Liver (tissue), 9 donors: Measurements from ENCODE around the gene MTA2. TPM values are rescaled to one million over a fixed set of nuclear protein-coding genes. Genes with fewer than 3 reads are reported as not detected.
A peak's percentile ranks its signal among the peaks of the same experiment; 100 is the strongest.

Experiments
- DNase-seq: peaks from one replicate; pipeline ENCODE4 v3.0.0-alpha.2; 2017; ENCODE audit warnings: low spot score
- H3K27ac ChIP-seq, 2 donors: one replicate each; pipeline ENCODE4 v1.7.0; 2013; ENCODE audit warnings: inconsistent platforms in 2 of 2, low read length in 2 of 2, control low read depth in 1 of 2, low read depth in 1 of 2, mild to moderate bottlenecking in 1 of 2
- H3K27me3 ChIP-seq, 4 donors: one replicate each; pipeline versions ENCODE4 v1.6.1 to v1.7.0; 2013; ENCODE audit warnings: low read length in 3 of 4, inconsistent platforms in 1 of 4, mild to moderate bottlenecking in 1 of 4, moderate library complexity in 1 of 4; ENCODE audit not compliant: control insufficient read depth in 4 of 4, insufficient read depth in 4 of 4
- H3K36me3 ChIP-seq, 4 donors: one replicate each; pipeline versions ENCODE4 v1.6.1 to v1.7.0; 2013; ENCODE audit warnings: low read length in 3 of 4, mild to moderate bottlenecking in 3 of 4, low read depth in 1 of 4, moderate library complexity in 1 of 4; ENCODE audit not compliant: control insufficient read depth in 4 of 4, insufficient read depth in 3 of 4
- H3K4me1 ChIP-seq, 4 donors: one replicate each; pipeline versions ENCODE4 v1.6.1 to v1.7.0; 2013; ENCODE audit warnings: low read length in 3 of 4, mild to moderate bottlenecking in 3 of 4, moderate library complexity in 1 of 4; ENCODE audit not compliant: control insufficient read depth in 4 of 4, insufficient read depth in 4 of 4
- H3K4me3 ChIP-seq, 3 donors: one replicate each; pipeline versions ENCODE4 v1.6.1 to v1.7.0; 2013; ENCODE audit warnings: low read length in 3 of 3, control low read depth in 1 of 3, low read depth in 1 of 3, mild to moderate bottlenecking in 1 of 3
- H3K9ac ChIP-seq, 2 donors: one replicate each; pipeline ENCODE4 v1.7.0; 2013; ENCODE audit warnings: low read length in 2 of 2, mild to moderate bottlenecking in 2 of 2, moderate library complexity in 2 of 2, control low read depth in 1 of 2, low read depth in 1 of 2
- H3K9me3 ChIP-seq, 4 donors: one replicate each; pipeline versions ENCODE4 v1.6.1 to v1.7.0; 2013; ENCODE audit warnings: low read length in 3 of 4; ENCODE audit not compliant: control insufficient read depth in 4 of 4
- EGR1 ChIP-seq, 2 donors: IDR thresholded peaks; 2 replicates each; pipeline ENCODE4 v1.6.1; 2016 to 2018; ENCODE audit warnings: antibody characterized with exemption in 2 of 2, low read depth in 2 of 2
- FOXA1 ChIP-seq: IDR thresholded peaks from 2 replicates; pipeline ENCODE4 v1.6.1; 2016; ENCODE audit warnings: antibody characterized with exemption
- FOXA2 ChIP-seq: IDR thresholded peaks from 2 replicates; pipeline ENCODE4 v1.6.1; 2016; ENCODE audit warnings: antibody characterized with exemption
- GABPA ChIP-seq, 2 donors: IDR thresholded peaks in 1 of 2; conservative IDR thresholded peaks in 1 of 2; 2 replicates each; pipeline ENCODE4 v1.6.1; 2016; ENCODE audit warnings: antibody characterized with exemption in 2 of 2, mild to moderate bottlenecking in 1 of 2, moderate library complexity in 1 of 2
- HNF4A ChIP-seq, 2 donors: conservative IDR thresholded peaks; 2 replicates each; pipeline ENCODE4 v1.6.1; 2016; ENCODE audit warnings: antibody characterized with exemption in 2 of 2, mild to moderate bottlenecking in 2 of 2
- HNF4G ChIP-seq: IDR thresholded peaks from 2 replicates; pipeline ENCODE4 v1.6.1; 2016; ENCODE audit warnings: antibody characterized with exemption
- JUND ChIP-seq, 2 donors: IDR thresholded peaks; 2 replicates each; pipeline ENCODE4 v1.6.1; 2016; ENCODE audit warnings: antibody characterized with exemption in 2 of 2
- NR2F2 ChIP-seq: IDR thresholded peaks from 2 replicates; pipeline ENCODE4 v1.6.1; 2016; ENCODE audit warnings: antibody characterized with exemption
- RAD21 ChIP-seq, 2 donors: IDR thresholded peaks; 2 replicates each; pipeline ENCODE4 v1.6.1; 2016; ENCODE audit warnings: antibody characterized with exemption in 2 of 2, mild to moderate bottlenecking in 2 of 2
- RXRA ChIP-seq, 2 donors: IDR thresholded peaks; 2 replicates each; pipeline ENCODE4 v1.6.1; 2017 to 2018; ENCODE audit warnings: antibody characterized with exemption in 2 of 2, mild to moderate bottlenecking in 1 of 2
- SP1 ChIP-seq: IDR thresholded peaks from 2 replicates; pipeline ENCODE4 v1.6.1; 2018; ENCODE audit warnings: antibody characterized with exemption, mild to moderate bottlenecking
- TAF1 ChIP-seq: conservative IDR thresholded peaks from 2 replicates; pipeline ENCODE4 v1.6.1; 2016; ENCODE audit warnings: antibody characterized with exemption, mild to moderate bottlenecking
- YY1 ChIP-seq: IDR thresholded peaks from 2 replicates; pipeline ENCODE4 v1.6.1; 2016; ENCODE audit warnings: antibody characterized with exemption, mild to moderate bottlenecking
- whole genome bisulfite sequencing: extraction: QIAGEN DNeasy Blood & Tissue Kit; methylation state at CpG from one replicate; pipeline ENCODE4 v1.1.7; 2013; 5-methylcytosine and 5-hydroxymethylcytosine counted together
- polyA plus RNA-seq, 2 donors: library from polyadenylated mRNA; stranded (reverse) in 1 of 2; unstranded in 1 of 2; fragments of 200-250 nt in 1 of 2; fragments of >200 nt in 1 of 2; fragmentation: Nextera tagmentation in 1 of 2; extraction: Ambion mirVana in 1 of 2; gene quantifications; one replicate each; pipeline versions ENCODE4 v1.2.1 to v1.2.3, GENCODE V29; 2013 to 2015
- total RNA-seq, 2 donors: library from RNA; depleted of rRNA; stranded (reverse); fragments of >200 nt; gene quantifications; one replicate each; pipeline ENCODE4 v1.2.3, GENCODE V29; 2014
- TF ChIP-seq, protein P1 (sequence below): IDR thresholded peaks from 2 replicates; pipeline ENCODE4 v1.6.1; 2016; ENCODE audit warnings: antibody characterized with exemption, mild to moderate bottlenecking
- TF ChIP-seq, protein P2 (sequence below): IDR thresholded peaks from 2 replicates; pipeline ENCODE4 v1.6.1; 2016; ENCODE audit warnings: antibody characterized with exemption
- TF ChIP-seq, protein P3 (sequence below): fragments of 150-350 bp; IDR thresholded peaks from 2 replicates; pipeline ENCODE4 v1.5.1; 2017; ENCODE audit warnings: improper control_type of control experiment, low read depth, low read length; ENCODE audit not compliant: missing input control
- TF ChIP-seq, protein P4 (sequence below): IDR thresholded peaks from 2 replicates; pipeline ENCODE4 v1.6.1; 2016; ENCODE audit warnings: antibody characterized with exemption
- TF ChIP-seq, protein P5 (sequence below): IDR thresholded peaks from 2 replicates; pipeline ENCODE4 v1.6.1; 2016; ENCODE audit warnings: antibody characterized with exemption
- donor health status: healthy.
- donor health status: healthy.
- donor health status: healthy.
- donor health status: healthy.
- donor health status: healthy.

The MTA2 gene
- total and polyA plus RNA-seq, 4 donors: 4.4 to 55.3 (median 32.3) TPM

DNA sequence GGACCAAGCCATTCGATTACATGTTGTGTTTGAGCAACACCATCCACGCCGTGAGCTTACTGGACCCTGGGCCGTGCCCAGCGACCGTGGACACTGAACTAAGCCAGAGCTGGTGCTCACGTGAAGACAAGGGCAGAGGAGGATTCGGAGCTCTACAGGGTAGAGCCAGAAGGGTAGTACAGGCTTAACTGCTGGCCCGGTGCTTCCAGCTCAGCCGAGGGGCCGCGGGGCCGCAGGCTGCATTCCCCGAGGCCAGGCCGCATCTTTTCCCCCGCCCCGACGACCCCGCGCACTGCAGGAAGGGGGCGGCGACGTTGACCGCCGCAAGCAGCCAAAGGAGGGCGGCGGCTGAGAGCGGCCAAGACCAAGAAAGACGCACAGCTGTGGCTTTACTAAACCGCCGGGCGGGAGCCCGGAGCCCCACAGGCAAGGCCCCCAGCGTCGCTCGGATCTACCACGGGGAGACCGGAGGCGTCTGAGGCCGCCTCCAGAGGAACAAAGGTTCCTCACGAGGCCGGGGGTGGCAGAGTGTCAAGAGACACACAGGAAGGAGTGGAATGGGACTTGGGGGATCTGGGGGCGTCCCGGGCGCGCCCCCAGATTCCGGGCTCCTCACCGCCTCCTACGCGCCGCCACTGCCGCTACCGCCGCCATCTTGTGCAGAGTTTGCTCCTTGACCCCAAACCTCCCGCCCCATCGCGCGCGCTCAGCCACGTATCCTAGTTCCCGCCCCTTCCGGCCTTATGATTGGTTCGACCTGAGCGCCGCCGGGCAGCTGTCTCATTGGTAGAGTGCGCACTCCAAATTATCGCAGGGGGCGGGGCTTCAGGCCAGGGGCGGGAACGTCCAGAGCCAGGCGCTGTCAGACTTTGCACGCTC is 44.5 kb upstream of the MTA2 start, which contains the start of gene GANAB:
GANAB (minus strand) TSS at position 668 of the 879 bp plus-strand sequence; CDS start at position 654, 14 bp downstream.
- Histone ChIP-seq H3K27ac (peak within 1 kb of the TSS; percentile 96 to 97), H3K9ac (peak within 1 kb of the TSS; percentile 80 to 89), H3K27me3 (no peaks in the 10 kb centered on the region), H3K4me3 (peak within 1 kb of the TSS; percentile 88 to 95 (median 95)), H3K9me3 (no peaks in the 10 kb centered on the region), H3K36me3 (peaks cover 0 to 14% (median 7%) of the 10 kb centered on the region in 4 donors), H3K4me1 (peaks cover 4 to 31% (median 25%) of the 10 kb centered on the region in 4 donors)
- peak; percentile 99 for DNase-seq
- under 1% methylated on average over 73 of the region's 73 CpGs for WGBS
- TF ChIP-seq, protein P1, sequence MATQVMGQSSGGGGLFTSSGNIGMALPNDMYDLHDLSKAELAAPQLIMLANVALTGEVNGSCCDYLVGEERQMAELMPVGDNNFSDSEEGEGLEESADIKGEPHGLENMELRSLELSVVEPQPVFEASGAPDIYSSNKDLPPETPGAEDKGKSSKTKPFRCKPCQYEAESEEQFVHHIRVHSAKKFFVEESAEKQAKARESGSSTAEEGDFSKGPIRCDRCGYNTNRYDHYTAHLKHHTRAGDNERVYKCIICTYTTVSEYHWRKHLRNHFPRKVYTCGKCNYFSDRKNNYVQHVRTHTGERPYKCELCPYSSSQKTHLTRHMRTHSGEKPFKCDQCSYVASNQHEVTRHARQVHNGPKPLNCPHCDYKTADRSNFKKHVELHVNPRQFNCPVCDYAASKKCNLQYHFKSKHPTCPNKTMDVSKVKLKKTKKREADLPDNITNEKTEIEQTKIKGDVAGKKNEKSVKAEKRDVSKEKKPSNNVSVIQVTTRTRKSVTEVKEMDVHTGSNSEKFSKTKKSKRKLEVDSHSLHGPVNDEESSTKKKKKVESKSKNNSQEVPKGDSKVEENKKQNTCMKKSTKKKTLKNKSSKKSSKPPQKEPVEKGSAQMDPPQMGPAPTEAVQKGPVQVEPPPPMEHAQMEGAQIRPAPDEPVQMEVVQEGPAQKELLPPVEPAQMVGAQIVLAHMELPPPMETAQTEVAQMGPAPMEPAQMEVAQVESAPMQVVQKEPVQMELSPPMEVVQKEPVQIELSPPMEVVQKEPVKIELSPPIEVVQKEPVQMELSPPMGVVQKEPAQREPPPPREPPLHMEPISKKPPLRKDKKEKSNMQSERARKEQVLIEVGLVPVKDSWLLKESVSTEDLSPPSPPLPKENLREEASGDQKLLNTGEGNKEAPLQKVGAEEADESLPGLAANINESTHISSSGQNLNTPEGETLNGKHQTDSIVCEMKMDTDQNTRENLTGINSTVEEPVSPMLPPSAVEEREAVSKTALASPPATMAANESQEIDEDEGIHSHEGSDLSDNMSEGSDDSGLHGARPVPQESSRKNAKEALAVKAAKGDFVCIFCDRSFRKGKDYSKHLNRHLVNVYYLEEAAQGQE: peak; percentile 19
- TF ChIP-seq NR2F2 (peak; percentile 75), FOXA1 (no peak), JUND (IDR thresholded peaks at IDR 0.05) (no peak), RXRA (IDR thresholded peaks at IDR 0.05) (peak in 1 of 2 donors; percentile 37), TAF1 (peak; percentile 50), FOXA2 (no peak), SP1 (peak; percentile 74), HNF4G (no peak), EGR1 (IDR thresholded peaks at IDR 0.05; ENCODE audit: low read depth in 2 of 2) (no peak), HNF4A (conservative IDR thresholded peaks at IDR 0.05) (peak; percentile 71 to 87), RAD21 (IDR thresholded peaks at IDR 0.05) (peak; percentile 8 to 48), GABPA (IDR thresholded peaks at IDR 0.05 in 1 of 2, conservative IDR thresholded peaks at IDR 0.05 in 1 of 2) (peak; percentile 45 to 90), YY1 (peak; percentile 99)
- TF ChIP-seq, protein P2, sequence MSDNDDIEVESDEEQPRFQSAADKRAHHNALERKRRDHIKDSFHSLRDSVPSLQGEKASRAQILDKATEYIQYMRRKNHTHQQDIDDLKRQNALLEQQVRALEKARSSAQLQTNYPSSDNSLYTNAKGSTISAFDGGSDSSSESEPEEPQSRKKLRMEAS: peak; percentile 58
- TF ChIP-seq, protein P3, sequence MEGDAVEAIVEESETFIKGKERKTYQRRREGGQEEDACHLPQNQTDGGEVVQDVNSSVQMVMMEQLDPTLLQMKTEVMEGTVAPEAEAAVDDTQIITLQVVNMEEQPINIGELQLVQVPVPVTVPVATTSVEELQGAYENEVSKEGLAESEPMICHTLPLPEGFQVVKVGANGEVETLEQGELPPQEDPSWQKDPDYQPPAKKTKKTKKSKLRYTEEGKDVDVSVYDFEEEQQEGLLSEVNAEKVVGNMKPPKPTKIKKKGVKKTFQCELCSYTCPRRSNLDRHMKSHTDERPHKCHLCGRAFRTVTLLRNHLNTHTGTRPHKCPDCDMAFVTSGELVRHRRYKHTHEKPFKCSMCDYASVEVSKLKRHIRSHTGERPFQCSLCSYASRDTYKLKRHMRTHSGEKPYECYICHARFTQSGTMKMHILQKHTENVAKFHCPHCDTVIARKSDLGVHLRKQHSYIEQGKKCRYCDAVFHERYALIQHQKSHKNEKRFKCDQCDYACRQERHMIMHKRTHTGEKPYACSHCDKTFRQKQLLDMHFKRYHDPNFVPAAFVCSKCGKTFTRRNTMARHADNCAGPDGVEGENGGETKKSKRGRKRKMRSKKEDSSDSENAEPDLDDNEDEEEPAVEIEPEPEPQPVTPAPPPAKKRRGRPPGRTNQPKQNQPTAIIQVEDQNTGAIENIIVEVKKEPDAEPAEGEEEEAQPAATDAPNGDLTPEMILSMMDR: no peak
- TF ChIP-seq, protein P4, sequence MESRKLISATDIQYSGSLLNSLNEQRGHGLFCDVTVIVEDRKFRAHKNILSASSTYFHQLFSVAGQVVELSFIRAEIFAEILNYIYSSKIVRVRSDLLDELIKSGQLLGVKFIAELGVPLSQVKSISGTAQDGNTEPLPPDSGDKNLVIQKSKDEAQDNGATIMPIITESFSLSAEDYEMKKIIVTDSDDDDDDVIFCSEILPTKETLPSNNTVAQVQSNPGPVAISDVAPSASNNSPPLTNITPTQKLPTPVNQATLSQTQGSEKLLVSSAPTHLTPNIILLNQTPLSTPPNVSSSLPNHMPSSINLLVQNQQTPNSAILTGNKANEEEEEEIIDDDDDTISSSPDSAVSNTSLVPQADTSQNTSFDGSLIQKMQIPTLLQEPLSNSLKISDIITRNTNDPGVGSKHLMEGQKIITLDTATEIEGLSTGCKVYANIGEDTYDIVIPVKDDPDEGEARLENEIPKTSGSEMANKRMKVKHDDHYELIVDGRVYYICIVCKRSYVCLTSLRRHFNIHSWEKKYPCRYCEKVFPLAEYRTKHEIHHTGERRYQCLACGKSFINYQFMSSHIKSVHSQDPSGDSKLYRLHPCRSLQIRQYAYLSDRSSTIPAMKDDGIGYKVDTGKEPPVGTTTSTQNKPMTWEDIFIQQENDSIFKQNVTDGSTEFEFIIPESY: peak; percentile 45
- TF ChIP-seq, protein P5, sequence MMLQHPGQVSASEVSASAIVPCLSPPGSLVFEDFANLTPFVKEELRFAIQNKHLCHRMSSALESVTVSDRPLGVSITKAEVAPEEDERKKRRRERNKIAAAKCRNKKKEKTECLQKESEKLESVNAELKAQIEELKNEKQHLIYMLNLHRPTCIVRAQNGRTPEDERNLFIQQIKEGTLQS: no peak
